ENCODE measurements around the gene MMRN2.
A peak's percentile ranks its signal among the peaks of the same experiment; 100 is the strongest.

DNA sequence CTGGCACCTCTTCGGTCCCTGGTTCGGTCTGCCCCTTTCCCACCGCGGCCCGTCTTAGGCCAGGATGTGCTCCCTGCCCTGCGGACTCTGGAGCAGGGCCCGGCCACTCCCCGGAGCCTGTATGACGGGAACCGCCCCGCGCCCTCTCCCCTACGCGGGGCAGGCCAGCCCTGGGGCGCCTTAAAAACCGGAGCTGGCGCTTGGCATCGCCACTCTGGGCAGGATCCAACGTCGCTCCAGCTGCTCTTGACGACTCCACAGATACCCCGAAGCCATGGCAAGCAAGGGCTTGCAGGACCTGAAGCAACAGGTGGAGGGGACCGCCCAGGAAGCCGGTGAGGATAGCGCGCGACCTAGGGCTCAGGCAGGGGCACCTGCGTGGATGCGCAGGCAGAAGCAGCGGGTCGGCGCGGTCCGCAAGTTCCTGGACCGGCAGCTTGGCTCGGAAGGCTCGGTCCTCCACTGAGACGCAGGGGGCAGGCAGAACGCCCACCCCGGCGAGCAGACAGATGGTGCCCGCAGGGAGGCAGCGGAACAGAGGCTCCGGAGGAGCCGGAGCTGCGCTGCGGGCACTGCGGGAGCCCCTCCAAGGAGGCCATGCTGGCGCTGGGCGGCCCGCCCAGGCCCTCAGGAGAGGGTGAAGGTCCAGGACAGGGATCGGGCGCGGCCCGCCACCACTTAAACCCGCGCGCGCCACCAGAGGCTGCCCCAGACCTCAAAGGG, 11.0 kb upstream of the MMRN2 start, which contains the start of gene ADIRF:
- TF ChIP-seq, protein P1, sequence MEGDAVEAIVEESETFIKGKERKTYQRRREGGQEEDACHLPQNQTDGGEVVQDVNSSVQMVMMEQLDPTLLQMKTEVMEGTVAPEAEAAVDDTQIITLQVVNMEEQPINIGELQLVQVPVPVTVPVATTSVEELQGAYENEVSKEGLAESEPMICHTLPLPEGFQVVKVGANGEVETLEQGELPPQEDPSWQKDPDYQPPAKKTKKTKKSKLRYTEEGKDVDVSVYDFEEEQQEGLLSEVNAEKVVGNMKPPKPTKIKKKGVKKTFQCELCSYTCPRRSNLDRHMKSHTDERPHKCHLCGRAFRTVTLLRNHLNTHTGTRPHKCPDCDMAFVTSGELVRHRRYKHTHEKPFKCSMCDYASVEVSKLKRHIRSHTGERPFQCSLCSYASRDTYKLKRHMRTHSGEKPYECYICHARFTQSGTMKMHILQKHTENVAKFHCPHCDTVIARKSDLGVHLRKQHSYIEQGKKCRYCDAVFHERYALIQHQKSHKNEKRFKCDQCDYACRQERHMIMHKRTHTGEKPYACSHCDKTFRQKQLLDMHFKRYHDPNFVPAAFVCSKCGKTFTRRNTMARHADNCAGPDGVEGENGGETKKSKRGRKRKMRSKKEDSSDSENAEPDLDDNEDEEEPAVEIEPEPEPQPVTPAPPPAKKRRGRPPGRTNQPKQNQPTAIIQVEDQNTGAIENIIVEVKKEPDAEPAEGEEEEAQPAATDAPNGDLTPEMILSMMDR (IDR thresholded peaks at IDR 0.05) = no peak
- peak; percentile 22 to 69 (median 36) for TF ChIP-seq POLR2A (IDR thresholded peaks at IDR 0.05)

Data from body of pancreas (tissue), 4 donors.